ENCODE data around the gene SOAT2. TPM values are rescaled to one million over a fixed set of nuclear protein-coding genes. Genes with fewer than 3 reads are reported as not detected.

The SOAT2 gene
- total and polyA plus RNA-seq, 2 of the 4 experiments (the other 2 are of a cell fraction) = 0.18 to 0.39 TPM

GRCh38 chr12:53122961-53123468 lies 19.7 kb downstream of the SOAT2 start:
- Histone ChIP-seq H3K14ac (replicated peaks; ENCODE audit: low read depth, low read length) (no peak overlapping the region), H3K36me3 (ENCODE audit: control insufficient read depth, insufficient read depth, low read length) (no peaks in the 10 kb centered on the region), H3K79me1 (ENCODE audit: low read depth in 1 of 2, low read length in 2 of 2) (no peaks in the 10 kb centered on the region), H3K27ac (ENCODE audit: insufficient read depth, low read length) (no peak overlapping the region), H2AK5ac (ENCODE audit: low read depth, low read length) (no peak overlapping the region), H4K91ac (ENCODE audit: insufficient read depth, low read depth, low read length) (no peak overlapping the region), H3K27me3 (ENCODE audit: control insufficient read depth, insufficient read depth, low read length) (peaks cover 4% of the 10 kb centered on the region; the same call in 1 of the 2 replicates), H4K8ac (ENCODE audit: low read depth in 2 of 2, low read length in 2 of 2) (no peak overlapping the region), H3K4me3 (ENCODE audit: insufficient read depth, low read depth, low read length) (no peak overlapping the region), H3K18ac (ENCODE audit: low read depth, low read length) (no peak overlapping the region), H2BK5ac (ENCODE audit: low read depth, low read length, poor library complexity, severe bottlenecking) (no peak overlapping the region), H3K9me1 (ENCODE audit: insufficient read depth, low read length) (peaks cover 10% of the 10 kb centered on the region), H2BK15ac (ENCODE audit: low read depth, low read length) (no peak overlapping the region), H4K5ac (ENCODE audit: low read depth, low read length) (no peak overlapping the region), H3K4me1 (ENCODE audit: control insufficient read depth, insufficient read depth, low read length) (peaks cover 3% of the 10 kb centered on the region; the same call in 1 of the 2 replicates), H3K4ac (ENCODE audit: low read depth, low read length) (no peak overlapping the region), H2BK20ac (ENCODE audit: low read depth, low read length) (no peak overlapping the region), H3K4me2 (ENCODE audit: low read depth, low read length) (no peak overlapping the region), H3K56ac (ENCODE audit: extremely low read depth, insufficient read depth, low read length) (no peak overlapping the region), H4K20me1 (ENCODE audit: insufficient read depth, low read length) (no peaks in the 10 kb centered on the region), H2AK9ac (replicated peaks; ENCODE audit: low read depth, low read length, poor library complexity) (peak overlapping the region; percentile 3), H3K9me3 (ENCODE audit: control insufficient read depth, insufficient read depth, low read length) (no peaks in the 10 kb centered on the region), H3K9ac (ENCODE audit: low read depth, low read length) (no peak overlapping the region), H3K23ac (ENCODE audit: low read depth, low read length) (no peak overlapping the region), H2BK120ac (ENCODE audit: low read depth, low read length) (no peak overlapping the region), H2AFZ (replicated peaks; ENCODE audit: low read length, poor library complexity) (peak overlapping the region; percentile 3)
- TF ChIP-seq MAZ (IDR thresholded peaks at IDR 0.05; ENCODE audit: borderline replicate concordance, low read depth, low read length) = no peak
- TF ChIP-seq CHD1 (IDR thresholded peaks at IDR 0.05; ENCODE audit: low read depth, low read length) = no peak
- TF ChIP-seq FOS (IDR thresholded peaks at IDR 0.05; ENCODE audit: low read depth, low read length) = no peak
- no peak for TF ChIP-seq SMC3 (IDR thresholded peaks at IDR 0.05; ENCODE audit: low read depth, low read length)
- TF ChIP-seq USF2 (IDR thresholded peaks at IDR 0.05; ENCODE audit: low read depth, low read length) = no peak
- no peak for TF ChIP-seq CTCF (conservative IDR thresholded peaks at IDR 0.05; ENCODE audit: low read depth, low read length)
- TF ChIP-seq CEBPB (IDR thresholded peaks at IDR 0.05; ENCODE audit: low read depth, low read length) = no peak
- no peak for TF ChIP-seq MAFK (IDR thresholded peaks at IDR 0.05; ENCODE audit: low read depth, low read length)
- TF ChIP-seq RCOR1 (IDR thresholded peaks at IDR 0.05; ENCODE audit: insufficient replicate concordance, low read length) = no peak
- TF ChIP-seq BHLHE40 (IDR thresholded peaks at IDR 0.05; ENCODE audit: low read depth, low read length) = no peak
- no peak for TF ChIP-seq MXI1 (IDR thresholded peaks at IDR 0.05; ENCODE audit: borderline replicate concordance, low read depth, low read length)
- TF ChIP-seq NFE2L2 (IDR thresholded peaks at IDR 0.05; ENCODE audit: low read depth, low read length) = no peak
- no peak for TF ChIP-seq ELK1 (IDR thresholded peaks at IDR 0.05; ENCODE audit: borderline replicate concordance, low read depth, low read length)
- TF ChIP-seq RAD21 (IDR thresholded peaks at IDR 0.05; ENCODE audit: low read length) = no peak
- no peak for TF ChIP-seq RFX5 (IDR thresholded peaks at IDR 0.05; ENCODE audit: low read depth, low read length)
- TF ChIP-seq POLR2A (IDR thresholded peaks at IDR 0.05; ENCODE audit: low read depth, low read length) = no peak
- DNase-seq = peak; percentile 35
- no peak; the same call in 1 of the 2 replicates for ATAC-seq (ENCODE audit: low read depth)
- ChIA-PET POLR2A (ENCODE audit: unreplicated experiment) (no interaction called here), CTCF (no interaction called here)
- intact Hi-C loops (cut with micrococcal nuclease) = no loop called here
- BruUV-seq (replicated peaks) = no TSS peak
- dilution Hi-C loops (cut with HindIII; ENCODE audit: low sequenced_read_pairs, unreplicated experiment) = no loop called here
- WGBS, 2 experiments (ENCODE audit: extremely low coverage in 2 of 2, insufficient read length in 1 of 2) = 92% methylated on average over 2 of the region's 10 CpGs; no CpG with 5 or more reads in 1 of the 2 experiments
- in situ Hi-C loops (cut with MboI; ENCODE audit: low sequenced_read_pairs) = no loop called here
